ENCODE data around the gene ESYT1. TPM values are rescaled to one million over a fixed set of nuclear protein-coding genes. Genes with fewer than 3 reads are reported as not detected.
A peak's percentile ranks its signal among the peaks of the same experiment; 100 is the strongest.

Gene ESYT1
- total RNA-seq, 1 experiment from 2014 or later, result 111 TPM

DNA sequence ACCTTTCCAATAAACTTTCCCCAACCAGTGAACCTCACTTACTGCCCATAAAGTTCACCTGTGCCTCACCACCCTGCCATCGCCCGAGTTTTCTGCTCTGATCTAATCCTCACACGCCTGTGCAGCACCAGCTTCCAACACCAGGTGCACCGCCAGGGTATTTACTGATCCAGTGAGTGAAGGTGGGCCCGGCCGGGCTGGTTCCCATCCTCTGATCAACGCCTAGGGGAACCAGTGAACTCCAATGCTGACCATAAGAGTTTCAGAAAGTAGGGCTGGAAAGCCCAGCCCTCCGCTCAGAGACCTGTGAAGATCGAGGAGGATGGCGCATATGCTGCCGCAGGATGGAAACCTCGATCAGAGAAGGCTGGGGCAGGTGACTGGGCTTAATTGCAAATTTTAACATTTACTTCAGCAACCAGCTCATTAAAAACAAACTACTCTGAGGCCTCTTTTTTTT lies 23.6 kb downstream of the ESYT1 start:
- peaks cover 16% of the 10 kb centered on the region for H3K36me3 Mint-ChIP-seq (ENCODE audit: insufficient read depth, unreplicated experiment)
- H3K27me3 Mint-ChIP-seq (ENCODE audit: insufficient read depth, unreplicated experiment), result no peaks in the 10 kb centered on the region
- no peaks in the 10 kb centered on the region for H3K9me3 Mint-ChIP-seq (ENCODE audit: unreplicated experiment)
- ChIA-PET CTCF (interaction anchor here (0.7 to 1.3 kb wide), 5 partner anchors 10 to 414 kb away, joined by 3 to 5 read pairs (median 3); no protein-coding TSS in a partner anchor), POLR2A (interaction anchor here (0.5 to 3.0 kb wide), 13 partner anchors 9 to 208 kb away, joined by 3 to 39 read pairs (median 5); partner anchors contain the start of genes ESYT1, SMARCC2, STAT2 and ZC3H10)
- peaks cover 21% of the 10 kb centered on the region for H3K4me1 Mint-ChIP-seq (ENCODE audit: insufficient read depth, unreplicated experiment)
- intact Hi-C loops (cut with micrococcal nuclease), result loop anchor here (2.0 to 5.0 kb wide), 2 partner anchors 23 to 34 kb away; partner anchors contain the start of genes ESYT1, RPL41 and ZC3H10
- H3K27ac Mint-ChIP-seq (ENCODE audit: low read depth, unreplicated experiment), result peak overlapping the region; percentile 62
- no peak for TF ChIP-seq CTCF (IDR thresholded peaks at IDR 0.05; ENCODE audit: unreplicated experiment)
- H3K4me3 Mint-ChIP-seq (ENCODE audit: unreplicated experiment), result peak overlapping the region; percentile 75
- BruUV-seq (replicated peaks), result TSS peak; percentile 85
- peak; percentile 69 for DNase-seq (ENCODE audit: unreplicated experiment)

GRCh38 chr12:56152132-56152755 lies 24.2 kb downstream of the ESYT1 start, which contains the start of gene MYL6B:
TSS of gene MYL6B (plus strand) at chr12:56152587. CDS start at chr12:56153919, 1,332 bp downstream.
- peak within 1 kb of the TSS; percentile 62 for H3K27ac Mint-ChIP-seq (ENCODE audit: low read depth, unreplicated experiment)
- peak within 1 kb of the TSS; percentile 75 for H3K4me3 Mint-ChIP-seq (ENCODE audit: unreplicated experiment)
- peaks cover 18% of the 10 kb centered on the region for H3K4me1 Mint-ChIP-seq (ENCODE audit: insufficient read depth, unreplicated experiment)
- ChIA-PET CTCF (interaction anchor here (0.7 to 1.3 kb wide), 5 partner anchors 10 to 415 kb away, joined by 3 to 5 read pairs (median 3); no protein-coding TSS in a partner anchor), POLR2A (interaction anchor here (0.5 to 3.0 kb wide), 13 partner anchors 10 to 208 kb away, joined by 3 to 39 read pairs (median 5); partner anchors contain the start of genes ESYT1, SMARCC2, STAT2 and ZC3H10)
- DNase-seq (ENCODE audit: unreplicated experiment), result peak; percentile 93
- no TSS peak for BruUV-seq (replicated peaks)
- H3K36me3 Mint-ChIP-seq (ENCODE audit: insufficient read depth, unreplicated experiment), result peaks cover 16% of the 10 kb centered on the region
- H3K9me3 Mint-ChIP-seq (ENCODE audit: unreplicated experiment), result no peaks in the 10 kb centered on the region
- intact Hi-C loops (cut with micrococcal nuclease), result loop anchor here (5.0 kb wide), 1 partner anchor 35 kb away; the partner anchor contains the start of genes RPL41 and ZC3H10
- no peaks in the 10 kb centered on the region for H3K27me3 Mint-ChIP-seq (ENCODE audit: insufficient read depth, unreplicated experiment)
- no peak for TF ChIP-seq CTCF (IDR thresholded peaks at IDR 0.05; ENCODE audit: unreplicated experiment)

GRCh38 chr12:56152756-56153677 lies 24.9 kb downstream of the ESYT1 start:
- no peak for TF ChIP-seq CTCF (IDR thresholded peaks at IDR 0.05; ENCODE audit: unreplicated experiment)
- H3K9me3 Mint-ChIP-seq (ENCODE audit: unreplicated experiment), result no peaks in the 10 kb centered on the region
- ChIA-PET POLR2A (interaction anchor here (0.6 to 2.8 kb wide), 4 partner anchors 25 to 311 kb away, joined by 3 to 39 read pairs (median 14); partner anchors contain the start of genes ESYT1 and SMARCC2), CTCF (no interaction called here)
- no peaks in the 10 kb centered on the region for H3K27me3 Mint-ChIP-seq (ENCODE audit: insufficient read depth, unreplicated experiment)
- peak overlapping the region; percentile 75 for H3K4me3 Mint-ChIP-seq (ENCODE audit: unreplicated experiment)
- peaks cover 19% of the 10 kb centered on the region for H3K36me3 Mint-ChIP-seq (ENCODE audit: insufficient read depth, unreplicated experiment)
- H3K4me1 Mint-ChIP-seq (ENCODE audit: insufficient read depth, unreplicated experiment), result peaks cover 18% of the 10 kb centered on the region
- H3K27ac Mint-ChIP-seq (ENCODE audit: low read depth, unreplicated experiment), result peak overlapping the region; percentile 62
- no peak for DNase-seq (ENCODE audit: unreplicated experiment)
- BruUV-seq (replicated peaks), result TSS peak; percentile 32
- intact Hi-C loops (cut with micrococcal nuclease), result loop anchor here (5.0 kb wide), 1 partner anchor 36 kb away; the partner anchor contains the start of genes RPL41 and ZC3H10

Measured in MCF 10A (cell line).